DOHH2 (cell line): ENCODE data around the gene LAPTM4A.

Experiments
- H3F3A ChIP-seq: fragments of 200-600 bp; sonication (generic), shearing (Covaris generic); 2 replicates; pipeline ENCODE4 v1.6.0; 2016; ENCODE audit warnings: antibody characterized with exemption, mild to moderate bottlenecking; ENCODE audit not compliant: control insufficient read depth, insufficient read depth
- H3K27ac ChIP-seq: fragments of 200-600 bp; sonication (generic); 2 replicates; pipeline ENCODE4 v1.5.1; 2014; ENCODE audit warnings: low read depth, mild to moderate bottlenecking, low read length, moderate library complexity
- H3K27me3 ChIP-seq: fragments of 200-600 bp; sonication (generic); 2 replicates; pipeline ENCODE4 v1.6.1; 2014; ENCODE audit warnings: mild to moderate bottlenecking, low read length, mixed read lengths; ENCODE audit not compliant: control insufficient read depth
- H3K36me3 ChIP-seq: fragments of 200-600 bp; sonication (generic); 2 replicates; pipeline ENCODE4 v1.6.1; 2014; ENCODE audit warnings: mild to moderate bottlenecking, low read length, moderate library complexity, mixed read lengths; ENCODE audit not compliant: control insufficient read depth
- H3K4me1 ChIP-seq: fragments of 200-600 bp; sonication (generic); 2 replicates; pipeline ENCODE4 v1.6.1; 2014; ENCODE audit warnings: mild to moderate bottlenecking, low read length, mixed read lengths; ENCODE audit not compliant: control insufficient read depth
- H3K4me2 ChIP-seq: fragments of 200-600 bp; sonication (generic); 2 replicates; pipeline ENCODE4 v1.6.0; 2014; ENCODE audit warnings: mild to moderate bottlenecking, low read length, moderate library complexity
- H3K4me3 ChIP-seq: fragments of 200-600 bp; sonication (generic); 2 replicates; pipeline ENCODE4 v1.5.1; 2014; ENCODE audit warnings: mild to moderate bottlenecking, low read length, mixed read lengths
- H3K79me2 ChIP-seq: fragments of 200-600 bp; sonication (generic); 2 replicates; pipeline ENCODE4 v1.6.1; 2014; ENCODE audit warnings: mild to moderate bottlenecking, low read length, mixed read lengths; ENCODE audit not compliant: control insufficient read depth
- H3K9me2 ChIP-seq: fragments of 200-600 bp; sonication (generic); replicated peaks from 2 replicates; pipeline ENCODE4 v1.6.1; 2014; ENCODE audit warnings: mild to moderate bottlenecking, low read length, mixed read lengths; ENCODE audit not compliant: control insufficient read depth
- H3K9me3 ChIP-seq: fragments of 200-600 bp; sonication (generic); 2 replicates; pipeline ENCODE4 v1.6.1; 2014; ENCODE audit warnings: antibody characterized with exemption, low read length, mixed read lengths; ENCODE audit not compliant: control insufficient read depth, insufficient read depth
- H4K20me1 ChIP-seq: fragments of 200-600 bp; sonication (generic); 2 replicates; pipeline ENCODE4 v1.6.0; 2014; ENCODE audit warnings: low read depth, mild to moderate bottlenecking, antibody characterized with exemption, low read length, moderate library complexity; ENCODE audit not compliant: control insufficient read depth, insufficient read depth
- CTCF ChIP-seq: fragments of 200-600 bp; sonication (generic); IDR thresholded peaks from one replicate; pipeline ENCODE4 v1.5.1; 2014; ENCODE audit warnings: antibody characterized with exemption, mild to moderate bottlenecking, low read depth, low read length; ENCODE audit not compliant: poor library complexity, severe bottlenecking
- EZH2phosphoT487 ChIP-seq: fragments of 200-600 bp; sonication (generic); IDR thresholded peaks from 2 replicates; pipeline ENCODE4 v1.6.1; 2017; ENCODE audit warnings: borderline replicate concordance, mild to moderate bottlenecking, antibody characterized with exemption, low read length, moderate library complexity, mixed read lengths

The LAPTM4A gene

GRCh38 chr2:20027705-20028434 is 23.6 kb downstream of the LAPTM4A start:
- H3K4me2 ChIP-seq: no peak overlapping the region
- TF ChIP-seq CTCF: no peak
- no peak for TF ChIP-seq EZH2phosphoT487
- peaks cover 42% of the 10 kb centered on the region for H3K36me3 ChIP-seq
- no peaks in the 10 kb centered on the region for H3K4me1 ChIP-seq
- H3K79me2 ChIP-seq: no peaks in the 10 kb centered on the region
- H4K20me1 ChIP-seq: no peaks in the 10 kb centered on the region
- H3K9me2 ChIP-seq: no peaks in the 10 kb centered on the region
- H3F3A ChIP-seq: no peaks in the 10 kb centered on the region
- H3K27me3 ChIP-seq: no peaks in the 10 kb centered on the region
- no peak overlapping the region for H3K27ac ChIP-seq
- no peak overlapping the region for H3K4me3 ChIP-seq
- no peaks in the 10 kb centered on the region for H3K9me3 ChIP-seq

GRCh38 chr2:20027260-20027677 is 24.2 kb downstream of the LAPTM4A start:
- H3K4me3 ChIP-seq: no peak overlapping the region
- no peak overlapping the region for H3K4me2 ChIP-seq
- H3K4me1 ChIP-seq: no peaks in the 10 kb centered on the region
- no peaks in the 10 kb centered on the region for H3K79me2 ChIP-seq
- TF ChIP-seq CTCF: no peak
- H3K27me3 ChIP-seq: no peaks in the 10 kb centered on the region
- no peaks in the 10 kb centered on the region for H3K9me2 ChIP-seq
- H4K20me1 ChIP-seq: no peaks in the 10 kb centered on the region
- H3K36me3 ChIP-seq: peaks cover 36% of the 10 kb centered on the region
- H3K9me3 ChIP-seq: no peaks in the 10 kb centered on the region
- H3K27ac ChIP-seq: no peak overlapping the region
- no peaks in the 10 kb centered on the region for H3F3A ChIP-seq

- peaks cover 14% of the 10 kb centered on the region for H3K9me3 ChIP-seq
- peaks cover 5% of the 10 kb centered on the region for H3K4me1 ChIP-seq
- H3K36me3 ChIP-seq: peaks cover 16% of the 10 kb centered on the region
- H3K4me3 ChIP-seq: no peak overlapping the region
- TF ChIP-seq CTCF (no peak), EZH2phosphoT487 (no peak)
- no peaks in the 10 kb centered on the region for H3K9me2 ChIP-seq
- no peaks in the 10 kb centered on the region for H3F3A ChIP-seq
- no peaks in the 10 kb centered on the region for H3K79me2 ChIP-seq
- H3K27me3 ChIP-seq: no peaks in the 10 kb centered on the region
- no peak overlapping the region for H3K4me2 ChIP-seq
- H3K27ac ChIP-seq: no peak overlapping the region
- H4K20me1 ChIP-seq: no peaks in the 10 kb centered on the region
Measured at GRCh38 chr2:20025065-20025786, 26.2 kb downstream of the LAPTM4A start.
